ENCODE measurements around the gene TBL3. TPM values are rescaled to one million over a fixed set of nuclear protein-coding genes. Genes with fewer than 3 reads are reported as not detected.

TBL3 gene
- total RNA-seq, 2 experiments from 2014 or later = 12.7 to 15.5 TPM

DNA sequence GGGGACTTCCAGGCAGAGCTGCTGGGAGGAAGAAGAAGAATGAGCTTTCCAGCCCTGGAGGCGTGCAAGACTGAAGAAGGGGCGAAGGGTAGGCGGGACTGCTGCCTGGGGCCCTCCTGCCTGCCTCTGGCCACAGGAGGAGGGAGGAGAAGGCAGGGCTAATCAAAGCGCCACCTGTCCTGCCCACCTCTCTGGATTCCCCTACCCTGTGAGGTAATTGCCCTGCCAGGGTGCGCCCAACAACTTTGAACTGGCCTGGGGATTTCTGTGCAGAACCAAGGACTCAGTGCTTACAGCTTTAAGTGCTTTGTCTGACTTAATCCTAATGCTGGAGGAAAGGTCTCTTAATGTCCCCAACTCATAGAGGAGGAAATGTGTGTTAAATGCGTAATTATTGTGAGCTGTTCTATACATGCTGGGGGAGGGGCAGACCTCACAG, 9.6 kb downstream of the TBL3 start, which contains the start of gene NOXO1:
Gene NOXO1 (minus strand): TSS at position 72 of the 439 bp plus-strand sequence. CDS start 290 bp downstream, outside the sequence.
- H3K4me3 Mint-ChIP-seq = peak within 1 kb of the TSS; percentile 84
- H3K4me3 ChIP-seq (ENCODE audit: low read length) = no peak within 1 kb of the TSS
- no peak within 1 kb of the TSS for H3K27ac Mint-ChIP-seq
- peaks cover 20% of the 10 kb centered on the region for H3K4me1 Mint-ChIP-seq (ENCODE audit: low read depth)
- H3K27me3 Mint-ChIP-seq = peaks cover 28% of the 10 kb centered on the region
- H3K9me3 Mint-ChIP-seq = no peaks in the 10 kb centered on the region
- H3K36me3 ChIP-seq (ENCODE audit: insufficient read depth, low read length) = peaks cover 34% of the 10 kb centered on the region
- intact Hi-C loops (cut with DNase I, micrococcal nuclease) = no loop called here
- H3K27me3 ChIP-seq (ENCODE audit: control insufficient read depth in 1 of 2, insufficient read depth in 2 of 2, low read length in 2 of 2) = peaks cover 32 to 40% of the 10 kb centered on the region in 2 experiments
- ChIA-PET CTCF (no interaction called here), POLR2A (interaction anchor here (0.6 to 6.8 kb wide), 3 partner anchors 10 to 17 kb away, joined by 3 to 62 read pairs (median 5); partner anchors contain the start of genes RPS2 and TBL3)
- ATAC-seq (ENCODE audit: poor library complexity) (no peak), DNase-seq (peak in 2 of 14 experiments; percentile 59)
- TF ChIP-seq, protein P1, sequence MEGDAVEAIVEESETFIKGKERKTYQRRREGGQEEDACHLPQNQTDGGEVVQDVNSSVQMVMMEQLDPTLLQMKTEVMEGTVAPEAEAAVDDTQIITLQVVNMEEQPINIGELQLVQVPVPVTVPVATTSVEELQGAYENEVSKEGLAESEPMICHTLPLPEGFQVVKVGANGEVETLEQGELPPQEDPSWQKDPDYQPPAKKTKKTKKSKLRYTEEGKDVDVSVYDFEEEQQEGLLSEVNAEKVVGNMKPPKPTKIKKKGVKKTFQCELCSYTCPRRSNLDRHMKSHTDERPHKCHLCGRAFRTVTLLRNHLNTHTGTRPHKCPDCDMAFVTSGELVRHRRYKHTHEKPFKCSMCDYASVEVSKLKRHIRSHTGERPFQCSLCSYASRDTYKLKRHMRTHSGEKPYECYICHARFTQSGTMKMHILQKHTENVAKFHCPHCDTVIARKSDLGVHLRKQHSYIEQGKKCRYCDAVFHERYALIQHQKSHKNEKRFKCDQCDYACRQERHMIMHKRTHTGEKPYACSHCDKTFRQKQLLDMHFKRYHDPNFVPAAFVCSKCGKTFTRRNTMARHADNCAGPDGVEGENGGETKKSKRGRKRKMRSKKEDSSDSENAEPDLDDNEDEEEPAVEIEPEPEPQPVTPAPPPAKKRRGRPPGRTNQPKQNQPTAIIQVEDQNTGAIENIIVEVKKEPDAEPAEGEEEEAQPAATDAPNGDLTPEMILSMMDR (IDR thresholded peaks at IDR 0.05) = no peak
- H3K27ac ChIP-seq (ENCODE audit: low read depth in 1 of 2, low read length in 2 of 2) = no peak within 1 kb of the TSS
- H3K9me3 ChIP-seq (ENCODE audit: control insufficient read depth in 1 of 2, insufficient read depth in 1 of 2, low read length in 2 of 2) = peaks cover 0 to 24% of the 10 kb centered on the region in 2 experiments
- peaks cover 18% of the 10 kb centered on the region for H3K36me3 Mint-ChIP-seq (ENCODE audit: low read depth)
- peaks cover 49% of the 10 kb centered on the region for H3K4me1 ChIP-seq (ENCODE audit: insufficient read depth, low read length)

DNA sequence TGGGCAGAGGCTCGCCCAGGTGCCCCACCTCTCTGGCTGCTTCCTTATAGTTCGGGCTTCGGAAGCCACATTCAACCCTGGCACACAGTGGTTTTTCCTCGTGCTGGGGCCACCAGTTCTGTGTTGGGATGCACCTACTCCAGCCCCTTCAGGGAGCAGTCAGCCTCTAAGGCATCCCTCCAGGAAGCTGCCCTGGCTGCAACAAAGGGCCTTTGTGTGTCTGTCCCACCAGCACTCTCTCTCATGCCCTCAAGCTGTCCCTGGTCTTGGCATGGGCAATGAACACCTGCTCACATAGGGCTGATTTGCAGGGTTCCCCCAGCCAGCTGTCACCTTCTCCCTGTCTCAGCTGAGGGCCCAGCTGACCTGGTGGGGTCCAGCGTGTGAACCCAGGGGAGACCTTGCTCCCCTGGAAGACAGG, 10.2 kb downstream of the TBL3 start:
- CTCF ChIA-PET = interaction anchor here (1.1 kb wide), 1 partner anchor 158 kb away, joined by 5 read pairs; no protein-coding TSS in a partner anchor
- peaks cover 49% of the 10 kb centered on the region for H3K4me1 ChIP-seq (ENCODE audit: insufficient read depth, low read length)

DNA sequence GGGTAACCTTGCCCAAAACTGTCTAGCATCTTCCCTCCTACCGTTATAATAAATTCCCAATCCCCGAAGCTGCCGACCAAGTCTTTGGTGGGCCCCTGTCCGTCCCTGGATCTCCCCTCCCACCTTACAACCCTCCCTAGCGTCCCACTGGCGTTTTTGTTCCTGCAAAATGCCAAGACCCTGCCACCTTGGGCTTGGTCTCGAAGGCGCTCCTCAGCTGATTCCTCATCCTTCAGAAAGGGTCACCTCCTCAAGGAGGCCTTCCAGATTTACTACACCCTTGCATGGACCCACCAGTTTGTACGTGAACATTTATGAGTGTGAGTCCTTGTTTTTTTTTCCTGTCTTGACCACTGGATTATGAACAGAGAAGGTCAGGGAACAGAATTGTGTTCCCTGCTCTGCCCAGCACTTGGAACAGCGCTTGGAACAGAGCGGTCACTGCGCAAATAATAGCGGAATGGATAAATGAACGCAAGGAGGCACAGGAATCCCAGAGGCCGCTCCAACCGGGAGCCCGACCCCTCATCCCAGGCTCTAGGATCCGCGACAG, 11.2 kb downstream of the TBL3 start:
- DNase-seq = no peak
- intact Hi-C loops (cut with DNase I, micrococcal nuclease) = no loop called here
- Mint-ChIP-seq H3K4me3 (peak overlapping the region; percentile 84), H3K27me3 (peaks cover 38% of the 10 kb centered on the region), H3K9me3 (no peaks in the 10 kb centered on the region), H3K27ac (peak overlapping the region; percentile 42), H3K4me1 (ENCODE audit: low read depth) (peaks cover 20% of the 10 kb centered on the region), H3K36me3 (ENCODE audit: low read depth) (peaks cover 20% of the 10 kb centered on the region)
- Histone ChIP-seq H3K4me3 (ENCODE audit: low read length) (peak overlapping the region; percentile 65), H3K27ac (ENCODE audit: low read depth in 1 of 2, low read length in 2 of 2) (no peak overlapping the region), H3K9me3 (ENCODE audit: control insufficient read depth in 1 of 2, insufficient read depth in 1 of 2, low read length in 2 of 2) (peaks cover 0 to 21% of the 10 kb centered on the region in 2 experiments), H3K4me1 (ENCODE audit: insufficient read depth, low read length) (peaks cover 49% of the 10 kb centered on the region), H3K27me3 (ENCODE audit: control insufficient read depth in 1 of 2, insufficient read depth in 2 of 2, low read length in 2 of 2) (peaks cover 32 to 35% of the 10 kb centered on the region in 2 experiments), H3K36me3 (ENCODE audit: insufficient read depth, low read length) (peaks cover 18% of the 10 kb centered on the region)
- CTCF ChIA-PET = interaction anchor here (0.8 to 2.1 kb wide), 3 partner anchors 11 to 157 kb away, joined by 3 to 8 read pairs (median 5); partner anchors contain the start of gene TBL3
- POLR2A ChIA-PET = interaction anchor here (0.7 to 6.8 kb wide), 4 partner anchors 12 to 201 kb away, joined by 3 to 62 read pairs (median 14); partner anchors contain the start of genes NUBP2, RPS2, SPSB3 and TBL3
- TF ChIP-seq, protein P1 (IDR thresholded peaks at IDR 0.05) = no peak
- ATAC-seq (ENCODE audit: poor library complexity) = no peak

More for the DNA sequence above, 10.2 kb downstream of the TBL3 start:
- peaks cover 0 to 24% of the 10 kb centered on the region in 2 experiments for H3K9me3 ChIP-seq (ENCODE audit: control insufficient read depth in 1 of 2, insufficient read depth in 1 of 2, low read length in 2 of 2)
- peaks cover 20% of the 10 kb centered on the region for H3K4me1 Mint-ChIP-seq (ENCODE audit: low read depth)
- no peak for ATAC-seq (ENCODE audit: poor library complexity)
- H3K27me3 Mint-ChIP-seq = peaks cover 34% of the 10 kb centered on the region
- POLR2A ChIA-PET = interaction anchor here (0.6 to 6.8 kb wide), 3 partner anchors 11 to 17 kb away, joined by 3 to 62 read pairs (median 5); partner anchors contain the start of genes RPS2 and TBL3
- no peak overlapping the region for H3K27ac Mint-ChIP-seq
- no peaks in the 10 kb centered on the region for H3K9me3 Mint-ChIP-seq
- H3K27me3 ChIP-seq (ENCODE audit: control insufficient read depth in 1 of 2, insufficient read depth in 2 of 2, low read length in 2 of 2) = peaks cover 32 to 40% of the 10 kb centered on the region in 2 experiments
- intact Hi-C loops (cut with DNase I, micrococcal nuclease) = no loop called here
- H3K4me3 ChIP-seq (ENCODE audit: low read length) = no peak overlapping the region
- no peak overlapping the region for H3K27ac ChIP-seq (ENCODE audit: low read depth in 1 of 2, low read length in 2 of 2)
- H3K4me3 Mint-ChIP-seq = peak overlapping the region; percentile 84
- peaks cover 27% of the 10 kb centered on the region for H3K36me3 ChIP-seq (ENCODE audit: insufficient read depth, low read length)
- DNase-seq = no peak
- TF ChIP-seq, protein P1 (IDR thresholded peaks at IDR 0.05) = no peak
- H3K36me3 Mint-ChIP-seq (ENCODE audit: low read depth) = peaks cover 19% of the 10 kb centered on the region

Data from CD4-positive, alpha-beta T cell (primary cell).